Stimulated activated CD4-positive, alpha-beta T cell treated with anti-CD3 and anti-CD28 coated beads, Interleukin-15, amount 100 ng/mL, for 48 hours (primary cell): Measurements from ENCODE around the gene GABRB3.

Experiments used
- DNase-seq, 2 donors: peaks; one replicate each; pipeline ENCODE4 v3.0.0-alpha.2; 2020; ENCODE audit warnings: low read depth in 2 of 2

GABRB3 gene

DNA sequence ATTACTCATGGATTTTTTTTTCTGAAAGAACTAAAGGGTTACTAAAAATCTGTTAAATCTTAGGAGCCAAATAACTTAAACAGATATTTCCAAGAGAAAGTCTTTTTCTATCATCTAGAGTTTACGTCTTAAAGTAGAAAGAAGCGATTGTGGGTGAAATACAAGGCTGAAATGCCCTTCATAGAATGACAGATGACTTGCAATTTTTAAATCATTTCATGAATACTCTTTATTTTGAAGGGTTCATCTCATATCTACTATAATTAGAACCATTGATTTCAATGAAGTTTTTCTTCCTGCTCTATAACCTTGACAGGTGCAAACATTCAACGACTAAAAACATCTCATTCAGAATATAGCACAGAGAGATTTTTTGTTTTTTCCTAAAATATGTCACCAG is 217.0 kb downstream of the GABRB3 start:
- no peak for DNase-seq

DNA sequence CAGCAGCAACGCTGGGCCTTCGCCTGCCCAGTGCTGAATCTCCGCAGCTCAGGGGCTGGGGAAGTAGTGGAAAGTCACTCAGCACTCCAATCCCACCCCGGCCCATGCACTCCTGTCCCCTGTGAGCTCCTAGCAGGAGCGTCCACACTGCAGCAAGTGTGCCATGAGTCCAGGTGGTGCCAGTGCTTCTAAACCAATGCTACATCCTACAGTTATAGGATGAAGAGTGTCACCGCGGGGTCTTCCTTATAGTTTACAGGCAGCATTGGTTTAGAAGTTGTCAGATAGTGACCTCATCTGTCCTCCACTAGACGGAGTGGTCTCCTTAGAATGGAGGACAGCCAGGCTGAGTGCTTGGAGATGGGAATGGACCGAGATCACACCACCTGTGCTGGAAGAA is 221.4 kb downstream of the GABRB3 start:
- no peak for DNase-seq

DNA sequence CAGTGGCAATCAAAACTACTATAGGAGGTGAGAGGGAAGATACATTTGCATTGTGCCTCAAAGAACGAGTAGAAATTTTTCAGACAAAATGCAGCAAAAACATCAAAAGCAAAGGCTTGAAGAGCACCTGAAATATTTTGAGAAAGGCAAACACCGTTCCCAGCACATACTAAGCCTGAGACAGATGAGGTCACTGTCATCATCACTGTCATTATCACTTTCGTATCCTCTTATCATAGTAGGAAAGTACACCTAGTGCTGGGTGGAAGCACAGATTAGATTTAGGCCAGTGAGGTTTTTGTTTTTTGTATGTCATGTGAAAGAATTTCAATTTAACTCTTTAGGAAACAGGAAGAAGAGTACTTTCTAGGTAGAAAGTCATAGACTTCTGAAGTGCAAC is 222.0 kb downstream of the GABRB3 start:
- DNase-seq, result no peak

DNA sequence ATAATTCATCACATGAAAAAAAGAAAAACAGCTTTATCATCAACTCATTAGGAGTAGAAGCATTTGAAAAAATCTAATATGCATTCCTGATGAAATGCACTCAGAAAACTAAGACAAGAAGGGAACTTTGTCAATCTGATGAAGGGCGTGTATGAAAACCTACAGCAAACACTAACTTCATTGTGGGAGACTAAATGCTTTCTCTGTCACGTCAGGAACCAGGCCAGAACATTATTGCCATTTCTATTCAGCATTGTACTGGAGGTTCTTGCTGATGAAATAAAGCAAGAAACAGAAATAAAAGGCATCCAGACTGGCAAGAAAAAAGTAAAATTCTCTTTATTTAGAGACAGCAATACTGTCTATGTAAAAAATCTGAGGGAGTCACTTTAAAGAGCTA is 235.2 kb downstream of the GABRB3 start:
- no peak for DNase-seq

DNA sequence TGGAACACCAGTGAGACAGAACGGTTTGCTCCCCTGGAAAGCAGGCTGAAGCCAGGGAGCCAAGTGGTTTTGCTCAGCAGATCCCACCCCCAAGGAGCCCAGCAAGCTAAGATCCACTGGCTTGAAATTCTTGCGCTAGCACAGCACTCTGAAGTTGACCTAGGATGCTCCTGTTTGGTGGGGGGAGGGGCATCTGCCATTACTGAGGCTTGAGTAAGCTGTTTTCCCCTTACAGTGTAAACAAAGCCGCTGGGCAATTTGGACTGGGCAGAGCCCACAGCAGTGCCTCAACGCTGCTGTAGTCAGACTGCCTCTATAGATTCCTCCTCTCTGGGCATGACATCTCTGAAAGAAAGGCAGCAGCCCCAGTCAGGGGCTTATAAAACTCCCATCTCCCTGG is 241.4 kb downstream of the GABRB3 start:
- DNase-seq, result no peak

DNA sequence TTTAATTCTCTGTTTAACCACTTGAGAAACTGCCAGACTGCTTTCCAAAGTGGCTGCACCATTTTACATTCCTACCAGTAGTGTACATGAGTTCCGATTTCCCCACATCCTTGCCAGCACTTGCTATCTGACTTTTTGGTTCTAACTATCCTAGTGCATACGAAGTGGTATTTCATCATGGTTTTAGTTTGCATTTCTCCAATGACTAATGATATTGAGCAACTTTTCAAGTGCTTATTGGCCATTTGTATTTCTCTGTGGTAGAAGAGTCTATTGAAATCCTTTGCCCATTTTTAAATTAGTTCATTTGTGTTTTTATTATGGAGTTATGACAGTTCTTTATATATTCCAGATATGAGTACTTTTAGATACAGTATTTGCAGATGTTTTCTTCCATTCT is 247.8 kb downstream of the GABRB3 start:
- DNase-seq, result no peak

DNA sequence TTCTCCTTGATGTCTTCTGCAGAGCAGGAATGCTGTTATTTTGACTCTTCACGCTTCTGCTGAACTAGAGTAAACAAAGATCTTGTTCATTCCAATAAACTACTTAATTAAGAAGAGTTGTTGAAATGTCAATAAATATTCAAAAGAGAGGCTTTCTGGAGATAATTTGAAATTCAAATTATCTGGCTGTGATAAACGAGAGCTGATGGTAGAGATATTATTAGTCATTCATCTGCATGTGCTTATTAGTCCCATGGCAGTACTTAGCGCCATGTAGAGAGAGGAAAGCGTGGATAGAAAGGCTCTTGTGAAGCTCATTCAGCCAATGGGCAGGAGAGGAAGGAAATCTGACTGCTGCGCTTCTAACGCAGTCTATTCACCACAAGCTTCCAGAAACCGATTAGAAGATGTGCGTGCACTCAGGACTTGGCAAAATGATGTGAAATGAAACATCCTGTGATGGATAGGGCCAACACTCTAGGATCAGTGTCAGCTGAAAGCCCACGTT is 251.1 kb downstream of the GABRB3 start:
- DNase-seq, result no peak

DNA sequence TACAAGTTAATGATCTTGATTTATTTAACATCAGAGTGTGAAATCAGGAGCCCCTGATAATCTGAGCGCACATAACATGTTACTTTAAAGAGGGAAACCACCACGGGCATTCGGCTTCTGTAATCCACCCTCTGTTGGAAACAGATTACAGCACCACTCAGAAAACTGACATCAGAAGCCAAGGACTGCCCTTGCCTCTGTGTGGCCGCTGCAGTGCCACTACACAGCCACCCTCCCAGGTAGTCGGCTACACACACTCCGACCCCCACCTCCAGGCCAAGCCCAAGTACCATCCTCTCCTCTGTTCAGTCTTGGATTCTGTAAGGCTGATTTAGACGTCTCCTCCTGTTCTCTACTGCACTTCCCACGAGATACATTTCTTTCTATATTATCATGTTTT is 251.7 kb downstream of the GABRB3 start:
- no peak for DNase-seq

DNA sequence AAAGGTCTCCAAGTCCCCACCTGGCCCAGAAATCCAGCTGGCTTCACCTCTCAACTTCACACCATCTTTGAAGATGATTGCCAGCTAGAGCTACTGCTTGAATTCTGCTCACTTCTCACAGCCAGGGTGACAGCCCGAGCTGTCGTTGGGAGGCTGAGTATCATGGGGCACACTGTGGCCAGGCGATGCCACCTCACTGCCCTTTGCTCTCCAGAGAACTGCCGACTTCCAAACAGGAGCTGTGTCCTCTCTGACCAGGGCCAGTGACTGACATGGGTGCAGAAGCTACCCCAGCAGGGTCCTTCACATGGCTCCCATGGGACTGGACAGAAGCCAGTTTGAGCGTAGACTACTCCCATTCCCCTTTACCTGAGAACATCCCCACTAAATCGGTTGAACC is 254.0 kb downstream of the GABRB3 start:
- DNase-seq, result no peak

DNA sequence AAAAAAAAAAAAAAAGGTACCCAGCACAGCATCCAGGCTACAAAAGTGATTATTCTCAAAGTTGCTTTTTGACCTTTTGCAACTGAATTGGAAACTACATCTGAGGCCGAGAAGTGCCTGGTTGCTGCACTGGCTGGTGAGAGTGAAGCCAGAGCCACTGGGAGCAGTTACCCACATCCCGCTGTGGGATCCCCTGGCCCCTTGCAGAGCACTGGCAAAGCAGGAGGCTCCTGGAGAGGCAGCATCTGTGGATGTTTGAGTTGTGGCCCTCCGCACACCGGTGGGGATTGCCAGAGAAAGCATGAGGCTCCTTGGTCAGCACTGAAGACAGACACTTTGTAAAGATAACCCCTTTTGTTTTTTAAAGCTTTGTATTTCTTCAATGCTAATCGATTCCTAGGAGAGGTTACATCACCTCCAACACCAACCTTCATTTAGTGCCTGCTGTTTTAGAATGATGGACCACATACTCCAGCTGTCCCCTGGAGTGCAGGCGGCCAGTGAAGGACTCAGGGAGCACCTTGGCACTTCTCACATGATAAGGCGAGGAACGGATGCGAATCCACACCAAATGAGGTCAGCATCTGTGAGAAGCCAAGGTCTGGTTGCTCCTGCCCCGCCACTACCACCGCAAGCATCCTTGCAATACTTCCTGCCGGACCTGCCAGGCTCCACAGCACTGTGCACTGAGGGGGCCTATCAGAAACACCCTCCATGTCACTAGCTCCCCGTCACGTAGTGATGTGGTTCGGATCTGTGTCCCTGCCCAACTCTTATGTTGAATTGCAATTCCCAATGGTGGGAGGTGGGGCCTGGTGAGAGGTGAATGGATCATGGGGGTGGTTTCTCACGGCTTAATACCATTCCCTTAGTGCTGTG is 256.5 kb downstream of the GABRB3 start:
- no peak for DNase-seq

DNA sequence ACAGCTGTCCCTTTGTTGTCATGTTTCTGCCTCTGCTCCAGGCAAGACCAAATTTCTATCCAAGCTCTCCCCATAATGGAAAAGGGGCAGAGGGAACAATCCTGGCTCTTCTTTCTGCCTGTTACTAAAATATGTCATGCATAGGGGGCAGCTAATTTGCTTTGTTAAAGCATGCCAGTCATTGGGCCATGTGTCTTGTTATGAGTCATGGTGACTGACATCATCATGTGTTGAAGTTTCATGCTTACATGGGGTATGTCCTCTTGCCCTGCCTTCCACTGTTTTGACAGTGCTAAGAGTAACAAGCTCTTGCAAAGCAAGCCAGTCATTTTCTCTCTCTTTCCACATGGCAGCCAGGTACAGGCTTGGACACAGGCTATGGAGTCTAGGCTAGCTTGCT is 268.9 kb downstream of the GABRB3 start:
- DNase-seq, result no peak
